GM15510 (cell line): ENCODE measurements around the gene HTT.

ENCODE experiments used
- POLR2A ChIP-seq: IDR thresholded peaks from 3 replicates; pipeline ENCODE4 v1.6.1; 2011; ENCODE audit warnings: borderline replicate concordance; ENCODE audit not compliant: insufficient read length; ENCODE audit errors: extremely low read depth

HTT gene

DNA sequence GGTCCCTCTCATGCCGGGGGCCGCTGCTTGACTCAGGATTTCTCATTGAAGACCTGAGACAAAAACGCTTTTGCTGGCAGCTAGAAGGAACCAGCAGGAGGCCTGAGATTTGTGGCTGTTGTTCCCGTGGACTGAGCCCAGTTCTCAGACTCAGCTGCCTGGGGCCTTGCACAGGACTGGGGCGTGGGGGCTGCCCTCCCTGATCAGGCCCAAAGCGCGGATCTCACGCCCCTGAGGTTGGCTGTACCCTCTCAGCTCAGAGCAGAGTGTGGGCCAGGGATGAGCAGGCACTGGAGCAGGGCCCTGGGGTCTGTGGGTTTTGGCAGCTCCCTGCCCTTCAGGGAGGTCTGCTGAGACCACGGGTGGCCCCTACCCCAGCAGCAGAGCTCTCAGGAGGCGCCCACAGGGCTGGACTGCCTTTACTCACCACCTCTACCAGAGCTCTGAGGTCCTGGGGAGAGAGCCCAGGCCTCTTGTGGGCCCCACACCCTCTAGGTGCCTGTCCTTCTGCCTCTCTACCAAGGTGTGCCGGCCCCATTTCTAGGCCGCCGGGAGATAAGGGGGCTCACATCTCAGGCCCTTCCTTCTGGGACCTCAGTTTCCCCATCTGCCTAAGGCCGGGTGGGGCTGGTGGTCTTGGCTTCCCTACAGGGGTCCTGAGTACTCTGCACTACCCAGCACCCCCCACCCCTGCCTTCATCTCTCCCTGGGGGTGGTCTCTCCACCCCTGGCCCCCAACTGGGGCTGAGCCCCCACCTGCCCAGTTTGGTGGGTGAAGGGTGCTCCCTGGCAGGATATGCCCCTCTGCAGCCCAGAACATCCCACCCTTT, 180.0 kb downstream of the HTT start:
- TF ChIP-seq POLR2A, result no peak

DNA sequence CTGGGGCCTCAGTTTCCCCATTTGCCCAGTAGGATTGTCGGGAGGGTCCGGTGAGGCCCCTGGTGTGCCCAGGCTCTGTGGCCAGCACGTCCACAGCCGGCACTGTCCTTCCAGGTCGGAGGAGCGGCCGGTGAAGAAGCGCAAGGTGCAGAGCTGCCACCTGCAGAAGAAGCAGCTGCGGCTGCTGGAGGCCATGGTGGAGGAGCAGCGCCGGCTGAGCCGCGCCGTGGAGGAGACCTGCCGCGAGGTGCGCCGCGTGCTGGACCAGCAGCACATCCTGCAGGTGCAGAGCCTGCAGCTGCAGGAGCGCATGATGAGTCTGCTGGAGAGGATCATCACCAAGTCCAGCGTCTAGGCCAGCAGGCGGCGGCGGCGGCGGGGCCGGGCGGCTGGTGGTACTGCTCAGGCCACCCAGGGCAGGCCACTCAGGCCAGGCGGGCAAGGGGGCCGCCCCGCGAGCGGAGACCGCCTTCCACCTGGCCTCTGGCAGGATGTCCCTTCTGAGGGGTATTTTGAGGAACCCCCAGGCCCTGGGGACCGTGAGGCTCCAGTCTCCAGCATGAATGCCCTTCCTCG, 181.2 kb downstream of the HTT start:
- TF ChIP-seq POLR2A, result no peak

DNA sequence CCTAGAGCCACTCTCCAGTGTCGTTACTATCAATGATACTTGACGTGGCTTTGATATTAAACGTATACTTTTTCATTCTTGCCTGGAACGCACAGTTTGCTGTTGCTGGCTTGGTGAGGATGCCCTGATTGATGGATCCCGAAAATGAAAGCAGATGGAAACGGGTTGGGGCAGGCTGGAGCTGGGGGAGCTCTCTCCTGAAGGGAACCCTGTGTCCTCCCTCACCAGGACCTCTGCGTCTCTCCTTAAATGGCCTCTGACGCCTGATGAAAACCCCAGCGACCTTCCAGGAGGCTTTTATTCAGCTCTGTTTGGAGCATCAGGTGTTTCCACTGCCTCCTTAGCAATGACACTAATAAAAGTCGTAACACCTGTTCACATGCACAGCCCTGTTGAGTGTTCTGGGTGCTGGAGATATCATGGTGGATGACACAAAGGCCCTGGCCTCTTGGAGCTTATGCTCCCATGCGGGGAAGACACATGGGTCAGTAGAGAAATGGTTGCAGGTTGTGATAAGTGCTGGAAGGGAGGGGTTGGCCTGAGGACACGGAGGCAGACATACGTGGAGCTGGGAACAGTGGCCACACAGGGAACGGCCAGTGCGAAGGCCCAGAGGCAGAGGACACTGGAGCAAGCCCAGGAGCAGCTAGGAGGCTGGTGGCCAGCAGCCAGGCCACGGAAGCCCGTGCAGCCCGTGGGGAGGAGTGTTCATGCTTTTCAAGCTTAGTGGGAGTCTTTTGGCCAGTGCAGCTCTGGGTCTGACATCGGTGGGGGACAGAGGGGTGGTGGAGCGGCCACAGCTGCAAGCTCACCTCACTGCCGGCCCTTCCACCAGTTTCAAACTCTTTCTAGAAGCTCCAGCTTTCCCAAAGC, 182.0 kb downstream of the HTT start:
- TF ChIP-seq POLR2A, result no peak

DNA sequence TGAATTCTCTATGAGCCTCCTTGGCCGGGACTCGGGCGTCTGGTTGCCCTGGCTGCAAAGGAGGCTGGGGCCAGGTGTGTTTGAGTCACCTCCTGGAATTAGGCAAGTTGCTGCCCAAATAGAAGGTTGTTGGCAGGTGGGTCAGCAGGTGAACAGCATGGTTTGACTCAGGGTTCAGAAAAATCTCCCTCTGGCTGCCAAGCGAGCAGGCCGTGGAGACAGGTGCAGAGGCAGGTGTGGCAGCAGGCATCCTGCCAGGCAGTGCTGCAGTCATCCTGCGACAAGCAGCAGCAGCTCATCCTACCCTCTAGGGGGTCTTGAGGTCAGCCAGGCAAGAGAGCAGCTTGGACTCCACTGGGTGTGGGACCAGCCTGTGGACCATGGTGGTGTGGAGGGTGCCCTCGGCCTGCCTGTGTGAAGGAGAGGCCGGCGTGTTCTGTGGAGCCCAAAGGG, 182.6 kb downstream of the HTT start:
- no peak for TF ChIP-seq POLR2A

- no peak for TF ChIP-seq POLR2A
These were observed 183.3 kb downstream of the HTT start for GRCh38 chr4:3257556-3258482.

DNA sequence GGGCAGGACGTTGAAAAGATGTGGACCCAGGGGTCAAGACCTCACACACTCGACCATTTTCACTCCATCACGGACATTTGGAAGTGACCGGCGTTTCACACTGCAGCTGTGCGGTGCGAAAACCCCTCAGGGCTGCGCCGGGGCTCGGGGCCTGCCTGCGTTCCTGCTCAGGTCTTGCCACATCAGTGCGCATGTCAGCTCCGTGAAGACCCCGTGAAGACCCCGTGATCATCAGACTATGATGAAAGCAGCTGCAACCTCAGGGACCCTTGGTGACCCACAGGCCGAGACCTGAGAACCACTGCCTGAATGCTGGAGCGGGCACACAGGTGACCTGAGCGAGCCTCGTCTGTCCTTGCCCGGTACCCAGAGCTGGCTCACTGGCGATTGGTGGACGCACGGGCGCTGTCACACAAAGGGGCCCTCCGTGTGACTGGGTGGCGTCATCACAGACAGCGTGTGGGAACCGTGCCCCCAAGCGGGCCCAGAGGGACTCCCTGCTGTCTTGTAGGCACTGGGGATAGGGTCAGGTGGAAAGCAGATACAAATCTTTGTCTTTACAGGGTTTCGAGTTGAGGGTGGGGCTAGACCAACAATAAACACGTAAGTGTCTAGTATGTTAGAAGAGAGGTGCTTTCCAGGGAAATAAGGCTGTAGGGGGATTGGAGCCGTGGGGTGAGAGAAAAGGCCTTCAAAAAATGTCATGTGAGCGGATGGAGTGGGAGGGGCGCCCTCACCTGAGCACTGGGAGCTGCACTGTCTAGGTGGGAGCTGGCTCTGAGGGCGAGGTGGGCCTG, 187.1 kb downstream of the HTT start:
- no peak for TF ChIP-seq POLR2A

DNA sequence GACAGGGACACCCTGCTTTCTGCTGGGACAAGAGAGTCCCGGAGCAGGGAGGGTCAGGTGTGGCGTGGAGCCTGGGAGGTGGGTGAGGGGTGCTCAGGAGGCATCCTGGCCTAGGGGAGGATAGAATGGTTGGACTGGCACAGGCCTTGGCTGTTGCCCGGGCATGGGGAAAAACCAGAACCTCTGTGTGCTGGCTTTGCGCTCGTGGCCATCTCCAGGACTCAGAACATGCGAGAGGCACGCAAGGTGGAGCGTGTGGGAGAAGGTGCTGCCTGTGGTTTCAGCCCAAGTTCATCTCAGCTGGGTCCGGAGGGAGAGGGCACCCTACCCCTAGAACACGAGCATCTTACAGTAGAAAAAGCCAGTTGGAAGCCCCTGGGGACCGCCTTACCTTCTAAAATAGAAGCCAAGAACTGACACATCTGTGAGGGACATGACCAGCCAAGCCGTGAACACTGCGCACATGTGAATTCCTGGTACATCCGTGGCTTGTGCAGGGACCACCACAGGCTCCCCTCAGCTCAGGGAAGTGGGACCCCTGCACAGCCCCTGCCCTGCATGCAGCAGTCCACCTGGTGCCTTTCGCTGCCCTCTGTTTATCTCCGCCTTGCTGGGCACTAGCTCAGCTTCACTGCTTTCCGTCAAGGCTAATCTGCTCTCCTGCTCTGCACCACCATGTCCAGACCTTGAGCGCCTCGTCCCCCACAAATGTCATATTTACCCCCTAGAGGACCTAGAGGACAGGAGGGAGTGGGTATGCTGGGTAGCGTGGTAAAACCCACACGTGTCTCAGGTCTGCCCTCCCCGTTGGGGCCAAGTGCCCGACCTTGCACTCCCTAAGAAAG, 187.9 kb downstream of the HTT start:
- TF ChIP-seq POLR2A, result no peak

DNA sequence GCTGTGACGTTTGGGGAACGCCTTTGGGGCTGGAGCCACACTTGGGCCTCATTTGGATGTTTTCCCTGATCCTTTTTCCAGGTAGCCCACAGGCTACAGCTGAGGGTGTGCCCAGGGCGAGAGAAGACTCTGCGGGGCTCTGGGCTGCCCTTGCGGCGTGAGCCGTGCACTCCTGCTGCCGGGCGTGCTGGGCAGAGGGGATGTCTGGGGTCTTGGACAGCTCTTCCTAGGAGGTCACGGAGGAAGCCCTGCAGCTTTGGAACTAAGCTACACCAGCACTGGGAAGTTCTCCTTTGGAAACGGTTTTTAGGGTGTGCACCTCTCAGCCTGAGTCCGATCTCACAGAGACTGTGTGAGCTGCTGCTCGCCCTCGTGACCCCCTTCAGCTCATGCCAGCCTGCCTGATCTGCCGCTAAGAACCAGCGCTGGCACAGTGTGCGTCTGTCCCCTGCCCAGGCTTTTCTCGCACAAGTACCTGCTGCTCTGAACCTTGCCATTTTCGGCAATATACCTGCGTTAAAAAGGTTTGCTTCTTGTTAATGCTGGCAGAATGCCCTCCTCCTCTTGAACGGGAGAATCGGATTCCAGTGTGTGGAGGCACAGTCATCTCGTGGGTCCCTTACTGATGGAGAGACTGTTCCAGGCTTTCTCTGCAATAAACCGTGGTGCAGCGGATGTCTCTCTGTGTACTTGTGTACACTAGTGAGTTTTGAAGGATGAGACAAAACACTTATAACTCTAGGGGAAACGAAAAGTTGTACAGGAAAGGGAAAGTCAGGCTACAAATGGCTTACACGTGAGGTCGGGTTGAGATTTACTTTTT, 188.8 kb downstream of the HTT start:
- no peak for TF ChIP-seq POLR2A

- TF ChIP-seq POLR2A, result no peak
These were observed 189.4 kb downstream of the HTT start for GRCh38 chr4:3263876-3264193.

DNA sequence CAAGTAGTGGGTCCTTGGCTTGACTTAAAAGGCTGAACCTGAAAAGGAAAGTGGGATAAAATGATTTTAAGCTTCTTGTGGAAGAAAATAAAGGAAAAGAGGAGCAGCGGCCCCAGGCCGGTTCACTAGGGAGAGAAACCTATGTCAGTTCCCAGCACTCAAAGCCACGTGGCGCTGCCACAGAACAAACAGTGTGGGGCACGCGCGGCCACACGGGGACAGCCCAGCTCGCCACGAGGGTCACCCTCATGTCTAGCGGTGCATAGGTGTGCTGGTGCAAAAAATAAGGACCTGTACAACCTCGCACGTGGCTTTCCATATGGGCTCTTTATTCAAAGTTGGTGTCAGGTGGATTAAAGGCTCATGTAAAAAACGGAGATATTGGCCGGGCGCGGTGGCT, 191.6 kb downstream of the HTT start:
- TF ChIP-seq POLR2A, result no peak

DNA sequence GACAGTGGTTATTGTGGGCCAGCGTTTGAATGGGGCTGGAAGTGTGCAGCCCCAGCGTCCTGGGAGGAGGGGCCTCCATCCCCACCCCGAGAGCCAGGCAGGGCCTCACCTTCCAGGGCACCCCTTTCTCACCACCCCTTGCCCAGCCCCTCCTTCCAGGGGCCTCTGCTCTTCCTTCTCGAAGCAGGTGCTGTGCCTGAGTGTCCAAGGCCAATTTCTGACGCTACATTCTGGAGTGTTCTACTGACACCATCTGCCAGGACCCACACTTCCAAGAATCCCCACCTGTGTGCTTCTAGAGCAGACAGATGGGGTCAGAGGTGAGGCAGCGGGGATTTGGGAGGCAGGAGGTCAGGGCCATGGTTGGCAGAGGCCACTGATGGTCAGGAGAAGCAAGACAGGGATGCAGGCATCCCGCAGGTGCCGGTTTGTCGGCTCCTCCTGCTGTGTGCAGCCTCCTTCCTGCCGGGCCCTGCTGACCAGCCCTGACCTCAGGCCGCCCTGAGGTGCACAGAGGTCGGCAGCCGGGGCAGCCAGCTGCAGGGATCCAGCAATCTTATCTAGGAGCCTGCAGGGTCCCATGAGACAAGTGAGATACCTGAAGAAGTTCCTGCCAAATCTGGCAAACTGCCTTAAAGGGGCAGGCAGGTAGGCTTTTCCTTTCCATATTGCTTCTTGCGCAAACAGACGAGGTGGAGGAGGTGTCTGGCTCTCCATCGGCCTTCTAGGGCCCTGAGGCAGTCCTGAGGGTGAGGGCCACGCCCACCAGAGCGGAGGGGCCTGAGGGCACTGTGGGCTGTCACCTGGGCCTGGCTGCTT, 193.3 kb downstream of the HTT start:
- no peak for TF ChIP-seq POLR2A
